A549 (cell line): ENCODE results near the gene CTBP2. TPM values are rescaled to one million over a fixed set of nuclear protein-coding genes. Genes with fewer than 3 reads are reported as not detected.

Experiments
- ATAC-seq, 2 experiments: fragments of 200-7000 bp in 1 of 2; fragments of >200 bp in 1 of 2; cut with Nextera tagmentation in 1 of 2; cut with Tn5 transposase in 1 of 2; 3 replicates each; pipeline versions ENCODE4 v1.8.0 to v1.9.1; 2018 to 2020; ENCODE audit warnings: mild to moderate bottlenecking in 1 of 2, moderate library complexity in 1 of 2
- CTCF ChIA-PET: fragments of 300-600 bp; sonication (Branson Sonifier 250); formaldehyde crosslinking; extraction: SDS; loops from one replicate; lab custom pipeline; 2021; ENCODE audit warnings: antibody characterized with exemption, inconsistent platforms; lab: Yijun Ruan, JAX
- POLR2A ChIA-PET: fragments of 350-600 bp; formaldehyde crosslinking; extraction: SDS; loops from one replicate; lab custom pipeline; 2021; ENCODE audit warnings: antibody characterized with exemption, inconsistent platforms; lab: Yijun Ruan, JAX
- DNase-seq, 2 experiments: peaks; one replicate each; pipeline versions ENCODE4 v3.0.0 to v3.0.0-alpha.2; 2011 to 2016; ENCODE audit warnings: low read depth in 1 of 2, low spot score in 1 of 2
- FAIRE-seq: peaks from 2 replicates; lab custom pipeline; 2011; peaks lifted over from hg19 to GRCh38; lab: Jason Lieb, UNC
- H3K27ac ChIP-seq, 2 experiments: fragments of >200 bp; sonication (Bioruptor Twin); formaldehyde crosslinking; 3 replicates each; pipeline ENCODE4 v1.5.1; 2016 to 2017
- H3K4me1 ChIP-seq: fragments of >200 bp; sonication (Bioruptor Twin); formaldehyde crosslinking; 3 replicates; pipeline ENCODE4 v1.6.1; 2016
- H3K4me2 ChIP-seq: fragments of >200 bp; sonication (Bioruptor Twin); formaldehyde crosslinking; 3 replicates; pipeline ENCODE4 v1.6.1; 2016
- H3K4me3 ChIP-seq: fragments of >200 bp; sonication (Bioruptor Twin); formaldehyde crosslinking; 3 replicates; pipeline ENCODE4 v1.5.1; 2016
- H3K9me3 ChIP-seq: fragments of >200 bp; sonication (Bioruptor Twin); formaldehyde crosslinking; 3 replicates; pipeline ENCODE4 v1.6.1; 2016
- EHF ChIP-seq: fragments of 250-450 bp; sonication (Bioruptor Pico); IDR thresholded peaks from 2 replicates; pipeline ENCODE4 v1.5.0; 2020; ENCODE audit warnings: mild to moderate bottlenecking
- EHMT2 ChIP-seq: fragments of 200-600 bp; sonication (generic); IDR thresholded peaks from 2 replicates; pipeline ENCODE4 v1.6.1; 2016; ENCODE audit warnings: antibody characterized with exemption, low read depth, mild to moderate bottlenecking, moderate library complexity
- ESRRA ChIP-seq: fragments of 150-350 bp; IDR thresholded peaks from 2 replicates; pipeline ENCODE4 v1.6.1; 2014; ENCODE audit warnings: mild to moderate bottlenecking, low read length, borderline replicate concordance
- FOSB ChIP-seq: fragments of 250-450 bp; sonication (Bioruptor Pico); IDR thresholded peaks from 2 replicates; pipeline ENCODE4 v1.5.0; 2020; ENCODE audit warnings: mild to moderate bottlenecking, moderate library complexity
- GATA3 ChIP-seq: IDR thresholded peaks from 2 replicates; pipeline ENCODE4 v1.6.1; 2012; ENCODE audit warnings: borderline replicate concordance
- HES2 ChIP-seq: fragments of >200 bp; sonication (Bioruptor Twin); formaldehyde crosslinking; IDR thresholded peaks from 2 replicates; pipeline ENCODE4 v1.6.1; 2016
- HOXB13 ChIP-seq: fragments of 250-450 bp; sonication (Bioruptor Pico); IDR thresholded peaks from 2 replicates; pipeline ENCODE4 v1.5.0; 2020; ENCODE audit warnings: low read depth, mild to moderate bottlenecking, moderate library complexity
- JUN ChIP-seq, 2 experiments: fragments of >200 bp; sonication (Bioruptor Twin); formaldehyde crosslinking; IDR thresholded peaks; 2 replicates in 1 of 2; 3 replicates in 1 of 2; pipeline ENCODE4 v1.6.1; 2016 to 2017
- JUNB ChIP-seq: fragments of >200 bp; sonication (Bioruptor Twin); formaldehyde crosslinking; IDR thresholded peaks from 2 replicates; pipeline ENCODE4 v1.6.1; 2016
- KDM1A ChIP-seq: fragments of 200-600 bp; sonication (generic); IDR thresholded peaks from 2 replicates; pipeline ENCODE4 v1.6.1; 2016; ENCODE audit warnings: low read depth, mild to moderate bottlenecking
- MAFK ChIP-seq: fragments of 450-650 bp; IDR thresholded peaks from 2 replicates; pipeline ENCODE4 v1.6.1; 2014; ENCODE audit not compliant: partially characterized antibody
- MAZ ChIP-seq: fragments of 150-350 bp; IDR thresholded peaks from 2 replicates; pipeline ENCODE4 v1.6.1; 2014; ENCODE audit warnings: antibody characterized with exemption, low read depth, low read length, borderline replicate concordance
- NPAS2 ChIP-seq: fragments of 250-450 bp; sonication (Bioruptor Pico); IDR thresholded peaks from 2 replicates; pipeline ENCODE4 v1.8.0; 2022; ENCODE audit warnings: mild to moderate bottlenecking, moderate library complexity, borderline replicate concordance
- PBX3 ChIP-seq: IDR thresholded peaks from 2 replicates; pipeline ENCODE4 v1.6.1; 2012
- RFX5 ChIP-seq: fragments of 450-650 bp; IDR thresholded peaks from 2 replicates; pipeline ENCODE4 v1.7.1; 2014; ENCODE audit warnings: antibody characterized with exemption, mild to moderate bottlenecking, moderate library complexity
- SREBF2 ChIP-seq: fragments of 450-650 bp; IDR thresholded peaks from 2 replicates; pipeline ENCODE4 v1.6.1; 2014; ENCODE audit warnings: mild to moderate bottlenecking, moderate library complexity
- TFCP2L1 ChIP-seq: fragments of 250-450 bp; sonication (Bioruptor Pico); IDR thresholded peaks from 2 replicates; pipeline ENCODE4 v1.5.0; 2021; ENCODE audit warnings: mild to moderate bottlenecking
- TP53 ChIP-seq: fragments of 250-450 bp; sonication (Bioruptor Pico); IDR thresholded peaks from 2 replicates; pipeline ENCODE4 v1.5.0; 2021; ENCODE audit warnings: mild to moderate bottlenecking, moderate library complexity
- ZFP36 ChIP-seq: fragments of 450-650 bp; IDR thresholded peaks from 2 replicates; pipeline ENCODE4 v1.6.1; 2014; ENCODE audit warnings: borderline replicate concordance; ENCODE audit not compliant: partially characterized antibody
- ZNF302 ChIP-seq: fragments of 250-450 bp; sonication (Bioruptor Pico); IDR thresholded peaks from 2 replicates; pipeline ENCODE4 v1.9.0; 2021; ENCODE audit warnings: inconsistent platforms, mild to moderate bottlenecking, moderate library complexity
- ZSCAN20 ChIP-seq: fragments of 250-450 bp; sonication (Bioruptor Pico); IDR thresholded peaks from 2 replicates; pipeline ENCODE4 v1.8.0; 2022; ENCODE audit warnings: mild to moderate bottlenecking, moderate library complexity
- WGBS: methylation state at CpG from one replicate; pipeline ENCODE4 v1.1.6; 2017; ENCODE audit errors: missing lambda C conversion rate; 5-methylcytosine and 5-hydroxymethylcytosine counted together
- polyA plus RNA-seq, 4 experiments: library from polyadenylated mRNA; depleted of rRNA in 3 of 4; stranded (reverse); fragments of >200 nt; fragmentation: RNase III in 1 of 4; extraction: RNeasy Plus Mini Kit Qiagen cat#74134 plus additional on column Dnase treatment in 1 of 4; gene quantifications; 2 replicates in 3 of 4; 3 replicates in 1 of 4; pipeline ENCODE4 v1.2.3, GENCODE V29; 2011 to 2017
- TF ChIP-seq, protein P1 (sequence below): IDR thresholded peaks from 2 replicates; pipeline ENCODE4 v1.6.1; 2012
- TF ChIP-seq, protein P2 (sequence below): fragments of 150-350 bp; IDR thresholded peaks from 2 replicates; pipeline ENCODE4 v1.6.1; 2014; ENCODE audit warnings: low read depth, mild to moderate bottlenecking, low read length

CTBP2 gene
- polyA plus RNA-seq, 2 of the 4 experiments (the other 2 are of a cell fraction) = 74.9 to 78.9 TPM

- ChIA-PET CTCF (interaction anchor here (0.6 to 3.2 kb wide), 4 partner anchors 8 to 23 kb away, joined by 3 to 26 read pairs (median 4); no protein-coding TSS in a partner anchor), POLR2A (no interaction called here)
- 93% methylated on average over 20 of the region's 21 CpGs for WGBS
- no peak overlapping the region for H3K4me2 ChIP-seq
- TF ChIP-seq GATA3 (no peak), PBX3 (no peak), RFX5 (no peak), ZNF302 (CRISPR knock-in tag) (no peak), EHF (CRISPR knock-in tag) (no peak), EHMT2 (no peak), JUN (IDR thresholded peaks at IDR 0.05) (no peak), TP53 (CRISPR knock-in tag) (no peak), KDM1A (no peak), MAZ (no peak), ZFP36 (no peak), ZSCAN20 (CRISPR knock-in tag) (no peak), HOXB13 (no peak), HES2 (no peak), ESRRA (no peak), NPAS2 (CRISPR knock-in tag) (no peak), SREBF2 (no peak), TFCP2L1 (CRISPR knock-in tag) (no peak)
- TF ChIP-seq, protein P1, sequence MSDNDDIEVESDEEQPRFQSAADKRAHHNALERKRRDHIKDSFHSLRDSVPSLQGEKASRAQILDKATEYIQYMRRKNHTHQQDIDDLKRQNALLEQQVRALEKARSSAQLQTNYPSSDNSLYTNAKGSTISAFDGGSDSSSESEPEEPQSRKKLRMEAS = no peak
- TF ChIP-seq, protein P2, sequence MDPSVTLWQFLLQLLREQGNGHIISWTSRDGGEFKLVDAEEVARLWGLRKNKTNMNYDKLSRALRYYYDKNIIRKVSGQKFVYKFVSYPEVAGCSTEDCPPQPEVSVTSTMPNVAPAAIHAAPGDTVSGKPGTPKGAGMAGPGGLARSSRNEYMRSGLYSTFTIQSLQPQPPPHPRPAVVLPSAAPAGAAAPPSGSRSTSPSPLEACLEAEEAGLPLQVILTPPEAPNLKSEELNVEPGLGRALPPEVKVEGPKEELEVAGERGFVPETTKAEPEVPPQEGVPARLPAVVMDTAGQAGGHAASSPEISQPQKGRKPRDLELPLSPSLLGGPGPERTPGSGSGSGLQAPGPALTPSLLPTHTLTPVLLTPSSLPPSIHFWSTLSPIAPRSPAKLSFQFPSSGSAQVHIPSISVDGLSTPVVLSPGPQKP = no peak
- H3K4me3 ChIP-seq = no peak overlapping the region
- FAIRE-seq = no peak
- no peak for DNase-seq
- no peak for ATAC-seq
- peaks cover 15% of the 10 kb centered on the region for H3K4me1 ChIP-seq
- H3K9me3 ChIP-seq = no peaks in the 10 kb centered on the region
- no peak overlapping the region; a peak in 1 of 6 replicates for H3K27ac ChIP-seq
These were observed 103.9 kb downstream of the CTBP2 start for GRCh38 chr10:125056161-125057132.

GRCh38 chr10:125055446-125055845, 104.9 kb downstream of the CTBP2 start:
- no peaks in the 10 kb centered on the region for H3K9me3 ChIP-seq
- H3K27ac ChIP-seq = no peak overlapping the region
- WGBS = 97% methylated on average over 4 of the region's 5 CpGs
- DNase-seq = no peak
- ChIA-PET CTCF (interaction anchor here (0.9 to 3.2 kb wide), 4 partner anchors 7 to 29 kb away, joined by 3 to 26 read pairs (median 4); no protein-coding TSS in a partner anchor), POLR2A (no interaction called here)
- no peak for FAIRE-seq
- H3K4me1 ChIP-seq = peaks cover 5% of the 10 kb centered on the region; the same call in 2 of the 3 replicates
- H3K4me3 ChIP-seq = no peak overlapping the region
- H3K4me2 ChIP-seq = no peak overlapping the region
- no peak for TF ChIP-seq JUNB
- no peak for TF ChIP-seq ZNF302 (CRISPR knock-in tag)
- TF ChIP-seq MAFK = no peak
- TF ChIP-seq FOSB = no peak
- ATAC-seq = no peak
